Fibroblast of villous mesenchyme (primary cell): ENCODE measurements around the gene FAM83G. TPM values are rescaled to one million over a fixed set of nuclear protein-coding genes. Genes with fewer than 3 reads are reported as not detected.

Experiments
- DNase-seq: peaks from one replicate; pipeline ENCODE4 v3.0.0-alpha.2; 2010; ENCODE audit warnings: low read depth
- H3K4me3 ChIP-seq: 2 replicates; pipeline ENCODE4 v1.5.1; 2011; ENCODE audit warnings: low read depth, mild to moderate bottlenecking, low read length
- CTCF ChIP-seq: IDR thresholded peaks from 2 replicates; pipeline ENCODE4 v1.5.1; 2012; ENCODE audit warnings: low read depth, mild to moderate bottlenecking, low read length; ENCODE audit not compliant: insufficient read depth
- total RNA-seq: library from RNA; depleted of rRNA; stranded (reverse); fragments of >200 nt; gene quantifications from 2 replicates; pipeline ENCODE4 v1.2.3, GENCODE V29; 2012

The FAM83G gene
- total RNA-seq, 1 donor, result 12.1 TPM

- no peak overlapping the region for H3K4me3 ChIP-seq
- no peak for DNase-seq
- no peak for TF ChIP-seq CTCF
Measured at GRCh38 chr17:18992454-18993130, 12.0 kb downstream of the FAM83G start.

- DNase-seq, result no peak
Measured at GRCh38 chr17:18991531-18992315, 12.8 kb downstream of the FAM83G start.

GRCh38 chr17:18990331-18990730 is 14.2 kb downstream of the FAM83G start:
- TF ChIP-seq CTCF, result no peak
- H3K4me3 ChIP-seq, result no peak overlapping the region
- DNase-seq, result no peak

More at GRCh38 chr17:18991531-18992315, 12.8 kb downstream of the FAM83G start:
- TF ChIP-seq CTCF, result no peak
- no peak overlapping the region for H3K4me3 ChIP-seq

- no peak for TF ChIP-seq CTCF
- no peak overlapping the region for H3K4me3 ChIP-seq
- no peak for DNase-seq
Measured at GRCh38 chr17:18988546-18989173, 15.9 kb downstream of the FAM83G start.

GRCh38 chr17:18987862-18988545 is 16.6 kb downstream of the FAM83G start:
- H3K4me3 ChIP-seq, result no peak overlapping the region
- DNase-seq, result no peak
- TF ChIP-seq CTCF, result no peak

- TF ChIP-seq CTCF, result no peak
- DNase-seq, result no peak
- no peak overlapping the region for H3K4me3 ChIP-seq
Measured at GRCh38 chr17:18987230-18987610, 17.3 kb downstream of the FAM83G start.
